ENCODE measurements around the gene SNCB. TPM values are rescaled to one million over a fixed set of nuclear protein-coding genes. Genes with fewer than 3 reads are reported as not detected.

Gene SNCB
- total RNA-seq, 1 experiment from 2014 or later, result 6.8 TPM

GRCh38 chr5:176647030-176647842 is 16.9 kb upstream of the SNCB start, which contains the start of gene TSPAN17 (continued):
- TF ChIP-seq ARID4B (CRISPR knock-in tag; IDR thresholded peaks at IDR 0.05; ENCODE audit: borderline replicate concordance) (no peak), ESRRA (CRISPR knock-in tag; IDR thresholded peaks at IDR 0.05; ENCODE audit: borderline replicate concordance) (no peak), HMGA2 (CRISPR knock-in tag; IDR thresholded peaks at IDR 0.05) (no peak), ZNF138 (CRISPR knock-in tag; conservative IDR thresholded peaks at IDR 0.05) (no peak), FOXK1 (CRISPR knock-in tag; IDR thresholded peaks at IDR 0.05) (0 out of 2 replicates have a peak, but pooled peaks have one; percentile 26), MXD4 (CRISPR knock-in tag; IDR thresholded peaks at IDR 0.05; ENCODE audit: borderline replicate concordance) (no peak), FOXP1 (CRISPR knock-in tag; IDR thresholded peaks at IDR 0.05; ENCODE audit: borderline replicate concordance) (no peak; the same call in 1 of the 2 replicates), NFE2L1 (CRISPR knock-in tag; IDR thresholded peaks at IDR 0.05) (no peak), JAZF1 (CRISPR knock-in tag; IDR thresholded peaks at IDR 0.05) (no peak), ATF3 (CRISPR knock-in tag; conservative IDR thresholded peaks at IDR 0.05) (no peak), GTF2I (CRISPR knock-in tag; conservative IDR thresholded peaks at IDR 0.05) (no peak), RELA (CRISPR knock-in tag; IDR thresholded peaks at IDR 0.05; ENCODE audit: borderline replicate concordance) (no peak), ZNF263 (CRISPR knock-in tag; IDR thresholded peaks at IDR 0.05; ENCODE audit: low read depth) (no peak), ZNF671 (CRISPR knock-in tag; IDR thresholded peaks at IDR 0.05) (no peak), ZNF425 (CRISPR knock-in tag; conservative IDR thresholded peaks at IDR 0.05) (no peak), ZNF317 (CRISPR knock-in tag; IDR thresholded peaks at IDR 0.05; ENCODE audit: borderline replicate concordance, low read depth) (no peak; the same call in 1 of the 2 replicates), ETV6 (CRISPR knock-in tag; IDR thresholded peaks at IDR 0.05) (peak; percentile 85), ERG (CRISPR knock-in tag; IDR thresholded peaks at IDR 0.05) (no peak), ZNF232 (CRISPR knock-in tag; IDR thresholded peaks at IDR 0.05) (no peak), ZBTB21 (CRISPR knock-in tag; IDR thresholded peaks at IDR 0.05; ENCODE audit: borderline replicate concordance) (no peak), ZNF396 (CRISPR knock-in tag; IDR thresholded peaks at IDR 0.05; ENCODE audit: borderline replicate concordance) (no peak), NR1H2 (CRISPR knock-in tag; IDR thresholded peaks at IDR 0.05) (no peak)
- TF ChIP-seq, protein P1, sequence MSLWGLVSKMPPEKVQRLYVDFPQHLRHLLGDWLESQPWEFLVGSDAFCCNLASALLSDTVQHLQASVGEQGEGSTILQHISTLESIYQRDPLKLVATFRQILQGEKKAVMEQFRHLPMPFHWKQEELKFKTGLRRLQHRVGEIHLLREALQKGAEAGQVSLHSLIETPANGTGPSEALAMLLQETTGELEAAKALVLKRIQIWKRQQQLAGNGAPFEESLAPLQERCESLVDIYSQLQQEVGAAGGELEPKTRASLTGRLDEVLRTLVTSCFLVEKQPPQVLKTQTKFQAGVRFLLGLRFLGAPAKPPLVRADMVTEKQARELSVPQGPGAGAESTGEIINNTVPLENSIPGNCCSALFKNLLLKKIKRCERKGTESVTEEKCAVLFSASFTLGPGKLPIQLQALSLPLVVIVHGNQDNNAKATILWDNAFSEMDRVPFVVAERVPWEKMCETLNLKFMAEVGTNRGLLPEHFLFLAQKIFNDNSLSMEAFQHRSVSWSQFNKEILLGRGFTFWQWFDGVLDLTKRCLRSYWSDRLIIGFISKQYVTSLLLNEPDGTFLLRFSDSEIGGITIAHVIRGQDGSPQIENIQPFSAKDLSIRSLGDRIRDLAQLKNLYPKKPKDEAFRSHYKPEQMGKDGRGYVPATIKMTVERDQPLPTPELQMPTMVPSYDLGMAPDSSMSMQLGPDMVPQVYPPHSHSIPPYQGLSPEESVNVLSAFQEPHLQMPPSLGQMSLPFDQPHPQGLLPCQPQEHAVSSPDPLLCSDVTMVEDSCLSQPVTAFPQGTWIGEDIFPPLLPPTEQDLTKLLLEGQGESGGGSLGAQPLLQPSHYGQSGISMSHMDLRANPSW (CRISPR knock-in tag; conservative IDR thresholded peaks at IDR 0.05; ENCODE audit: low read depth), result no peak
- TF ChIP-seq, protein P2, sequence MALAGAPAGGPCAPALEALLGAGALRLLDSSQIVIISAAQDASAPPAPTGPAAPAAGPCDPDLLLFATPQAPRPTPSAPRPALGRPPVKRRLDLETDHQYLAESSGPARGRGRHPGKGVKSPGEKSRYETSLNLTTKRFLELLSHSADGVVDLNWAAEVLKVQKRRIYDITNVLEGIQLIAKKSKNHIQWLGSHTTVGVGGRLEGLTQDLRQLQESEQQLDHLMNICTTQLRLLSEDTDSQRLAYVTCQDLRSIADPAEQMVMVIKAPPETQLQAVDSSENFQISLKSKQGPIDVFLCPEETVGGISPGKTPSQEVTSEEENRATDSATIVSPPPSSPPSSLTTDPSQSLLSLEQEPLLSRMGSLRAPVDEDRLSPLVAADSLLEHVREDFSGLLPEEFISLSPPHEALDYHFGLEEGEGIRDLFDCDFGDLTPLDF (CRISPR knock-in tag; IDR thresholded peaks at IDR 0.05), result no peak
- TF ChIP-seq, protein P3, sequence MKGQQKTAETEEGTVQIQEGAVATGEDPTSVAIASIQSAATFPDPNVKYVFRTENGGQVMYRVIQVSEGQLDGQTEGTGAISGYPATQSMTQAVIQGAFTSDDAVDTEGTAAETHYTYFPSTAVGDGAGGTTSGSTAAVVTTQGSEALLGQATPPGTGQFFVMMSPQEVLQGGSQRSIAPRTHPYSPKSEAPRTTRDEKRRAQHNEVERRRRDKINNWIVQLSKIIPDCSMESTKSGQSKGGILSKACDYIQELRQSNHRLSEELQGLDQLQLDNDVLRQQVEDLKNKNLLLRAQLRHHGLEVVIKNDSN (CRISPR knock-in tag; IDR thresholded peaks at IDR 0.05), result 0 out of 2 replicates have a peak, but pooled peaks have one; percentile 23
